NCI-H2196 treated with DMSO at 0.1 percent for 48 hours (cell line): ENCODE measurements around the gene MSMP.
A peak's percentile ranks its signal among the peaks of the same experiment; 100 is the strongest.

Experiments
- DNase-seq: peaks from one replicate; lab custom pipeline; 2025; ENCODE audit not compliant: unreplicated experiment; lab: John Stamatoyannopoulos, UW

Gene MSMP

GRCh38 chr9:35745569-35745968 lies 8.5 kb downstream of the MSMP start:
- no peak for DNase-seq

- DNase-seq: no peak
Observed at GRCh38 chr9:35743880-35744518, 10.1 kb downstream of the MSMP start.

- DNase-seq: no peak
Observed at GRCh38 chr9:35743452-35743851, 10.6 kb downstream of the MSMP start.

- DNase-seq: no peak
Observed at GRCh38 chr9:35741740-35742139, 12.3 kb downstream of the MSMP start.

- no peak for DNase-seq
Observed at GRCh38 chr9:35740243-35740642, 13.8 kb downstream of the MSMP start.

- DNase-seq: no peak
Observed at GRCh38 chr9:35738924-35739323, 15.2 kb downstream of the MSMP start.

GRCh38 chr9:35738186-35738585 lies 15.9 kb downstream of the MSMP start:
- no peak for DNase-seq

- no peak for DNase-seq
Observed at GRCh38 chr9:35737143-35737542, 16.9 kb downstream of the MSMP start.

GRCh38 chr9:35736201-35736633 lies 17.9 kb downstream of the MSMP start:
- DNase-seq: peak; percentile 78

GRCh38 chr9:35734096-35734495 lies 20.0 kb downstream of the MSMP start:
- no peak for DNase-seq

GRCh38 chr9:35732800-35733541 lies 21.1 kb downstream of the MSMP start:
- DNase-seq: peak; percentile 26

- peak; percentile 100 for DNase-seq
Observed at GRCh38 chr9:35732185-35732799, 21.8 kb downstream of the MSMP start, which contains the start of the genes CREB3 and TLN1. TSS of gene CREB3 (plus strand) at chr9:35732666. CDS start at chr9:35732773, 107 bp downstream. TSS of gene TLN1 (minus strand) at chr9:35732195. CDS start at chr9:35725694, 6,501 bp downstream.

- no peak for DNase-seq
Observed at GRCh38 chr9:35731415-35732184, 22.5 kb downstream of the MSMP start.

GRCh38 chr9:35730486-35730854 lies 23.6 kb downstream of the MSMP start:
- no peak for DNase-seq

- peak; percentile 16 for DNase-seq
Observed at GRCh38 chr9:35729700-35730485, 24.2 kb downstream of the MSMP start.

- DNase-seq: no peak
Observed at GRCh38 chr9:35729101-35729500, 25.0 kb downstream of the MSMP start.

- no peak for DNase-seq
Observed at GRCh38 chr9:35728041-35728971, 25.8 kb downstream of the MSMP start.

- DNase-seq: no peak
Observed at GRCh38 chr9:35727676-35728040, 26.4 kb downstream of the MSMP start.

GRCh38 chr9:35726931-35727330 lies 27.1 kb downstream of the MSMP start:
- peak; percentile 27 for DNase-seq
